ENCODE measurements around the gene SPIRE2. TPM values are rescaled to one million over a fixed set of nuclear protein-coding genes. Genes with fewer than 3 reads are reported as not detected.
A peak's percentile ranks its signal among the peaks of the same experiment; 100 is the strongest.

SPIRE2 gene
- total and polyA plus RNA-seq, 2 of the 4 experiments (the other 2 are of a cell fraction): 0.72 to 1.9 TPM

GRCh38 chr16:89918453-89919347, 90.4 kb downstream of the SPIRE2 start, which contains the start of gene MC1R (continued):
- no peak for TF ChIP-seq MAFK (IDR thresholded peaks at IDR 0.05; ENCODE audit: low read depth, low read length)
- no peak for TF ChIP-seq CEBPB (IDR thresholded peaks at IDR 0.05; ENCODE audit: low read depth, low read length)
- TF ChIP-seq SMC3 (IDR thresholded peaks at IDR 0.05; ENCODE audit: low read depth, low read length): 0 out of 2 replicates have a peak, but pooled peaks have one; percentile 21

All from IMR-90 (cell line).